MM.1S (cell line): ENCODE results near the gene P2RX3.

ENCODE experiments used
- DNase-seq: peaks from one replicate; pipeline ENCODE4 v3.0.0-alpha.2; 2015
- H2AFZ ChIP-seq: fragments of 300-600 bp; sonication (generic); 2 replicates; pipeline ENCODE4 v1.6.0; 2016; ENCODE audit warnings: antibody characterized with exemption, low read length
- H3F3A ChIP-seq: fragments of 300-600 bp; sonication (generic); 2 replicates; pipeline ENCODE4 v1.6.1; 2016; ENCODE audit warnings: mild to moderate bottlenecking, antibody characterized with exemption, low read length, moderate library complexity, mixed read lengths; ENCODE audit not compliant: insufficient read depth
- H3K27ac ChIP-seq: fragments of 300-600 bp; sonication (generic); 2 replicates; pipeline ENCODE4 v1.5.1; 2016; ENCODE audit warnings: mild to moderate bottlenecking, low read length
- H3K27me3 ChIP-seq: fragments of 300-600 bp; sonication (generic); replicated peaks from 2 replicates; pipeline ENCODE4 v1.6.0; 2016; ENCODE audit warnings: low read length; ENCODE audit not compliant: insufficient read depth
- H3K36me3 ChIP-seq: fragments of 300-600 bp; sonication (generic); replicated peaks from 2 replicates; pipeline ENCODE4 v1.6.1; 2016; ENCODE audit warnings: mild to moderate bottlenecking, low read length, mixed read lengths; ENCODE audit not compliant: insufficient read depth
- H3K4me1 ChIP-seq: fragments of 300-600 bp; sonication (generic); 2 replicates; pipeline ENCODE4 v1.6.1; 2016; ENCODE audit warnings: low read length, mixed read lengths
- H3K4me2 ChIP-seq: fragments of 300-600 bp; sonication (generic); 2 replicates; pipeline ENCODE4 v1.6.0; 2016; ENCODE audit warnings: low read depth, low read length
- H3K4me3 ChIP-seq: fragments of 300-600 bp; sonication (generic); 2 replicates; pipeline ENCODE4 v1.5.1; 2016; ENCODE audit warnings: low read length, mixed read lengths
- H3K79me2 ChIP-seq: fragments of 300-600 bp; sonication (generic); 2 replicates; pipeline ENCODE4 v1.6.1; 2016; ENCODE audit warnings: mixed run types, low read length, mixed read lengths
- H3K9ac ChIP-seq: fragments of 300-600 bp; sonication (generic); 2 replicates; pipeline ENCODE4 v1.6.1; 2016; ENCODE audit warnings: low read length, mixed read lengths
- H3K9me2 ChIP-seq: fragments of 300-600 bp; sonication (generic); replicated peaks from 2 replicates; pipeline ENCODE4 v1.6.1; 2016; ENCODE audit warnings: mild to moderate bottlenecking, low read length, mixed read lengths; ENCODE audit not compliant: insufficient read depth
- H3K9me3 ChIP-seq: fragments of 300-600 bp; sonication (generic); replicated peaks from 2 replicates; pipeline ENCODE4 v1.6.1; 2016; ENCODE audit warnings: mild to moderate bottlenecking, low read length, mixed read lengths; ENCODE audit not compliant: insufficient read depth
- H4K20me1 ChIP-seq: fragments of 300-600 bp; sonication (generic); 2 replicates; pipeline ENCODE4 v1.6.1; 2016; ENCODE audit warnings: mild to moderate bottlenecking, low read length, moderate library complexity, mixed read lengths; ENCODE audit not compliant: insufficient read depth
- EZH2 ChIP-seq: fragments of 300-600 bp; sonication (generic); optimal IDR thresholded peaks from 2 replicates; pipeline ENCODE3; 2017; ENCODE audit warnings: low read depth, mild to moderate bottlenecking, antibody characterized with exemption, low read length, mixed read lengths
- EZH2phosphoT487 ChIP-seq: fragments of 300-600 bp; sonication (generic); IDR thresholded peaks from 2 replicates; pipeline ENCODE4 v1.6.1; 2018; ENCODE audit warnings: antibody characterized with exemption, low read length
- TF ChIP-seq, protein P1 (sequence below): fragments of 300-600 bp; sonication (generic); IDR thresholded peaks from 2 replicates; pipeline ENCODE4 v1.5.1; 2016; ENCODE audit warnings: antibody characterized with exemption, low read length, mixed read lengths

P2RX3 gene

DNA sequence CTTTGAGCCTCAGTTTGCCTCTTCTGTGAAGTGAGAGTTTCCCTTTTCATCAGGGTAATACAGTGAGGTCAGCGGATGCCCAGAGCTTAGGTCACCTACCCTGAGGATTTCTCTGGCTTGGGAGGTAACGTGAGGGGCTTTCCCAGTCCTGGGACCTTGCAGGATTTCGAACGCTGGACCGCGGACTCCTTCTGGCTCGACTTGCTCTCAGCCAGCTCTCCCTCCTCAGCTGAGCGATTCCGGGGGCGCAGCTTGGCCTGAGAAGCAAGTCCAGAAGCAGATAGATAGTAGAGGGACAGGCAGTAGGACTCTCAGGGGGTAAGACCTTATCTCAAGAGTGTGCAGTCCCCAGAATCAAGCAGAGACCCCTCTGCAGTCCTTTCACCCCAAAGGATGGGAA is 37.4 kb upstream of the P2RX3 start:
- no peak overlapping the region for H2AFZ ChIP-seq
- no peak overlapping the region for H3K4me2 ChIP-seq
- H3K4me1 ChIP-seq = no peaks in the 10 kb centered on the region
- no peaks in the 10 kb centered on the region for H3K79me2 ChIP-seq
- no peaks in the 10 kb centered on the region for H4K20me1 ChIP-seq
- H3K9me3 ChIP-seq = no peaks in the 10 kb centered on the region
- no peaks in the 10 kb centered on the region for H3K36me3 ChIP-seq
- H3K27ac ChIP-seq = no peak overlapping the region
- H3F3A ChIP-seq = no peaks in the 10 kb centered on the region
- H3K4me3 ChIP-seq = no peak overlapping the region
- no peak for DNase-seq
- H3K27me3 ChIP-seq = no peaks in the 10 kb centered on the region
- H3K9me2 ChIP-seq = no peaks in the 10 kb centered on the region
- H3K9ac ChIP-seq = no peak overlapping the region
- TF ChIP-seq, protein P1, sequence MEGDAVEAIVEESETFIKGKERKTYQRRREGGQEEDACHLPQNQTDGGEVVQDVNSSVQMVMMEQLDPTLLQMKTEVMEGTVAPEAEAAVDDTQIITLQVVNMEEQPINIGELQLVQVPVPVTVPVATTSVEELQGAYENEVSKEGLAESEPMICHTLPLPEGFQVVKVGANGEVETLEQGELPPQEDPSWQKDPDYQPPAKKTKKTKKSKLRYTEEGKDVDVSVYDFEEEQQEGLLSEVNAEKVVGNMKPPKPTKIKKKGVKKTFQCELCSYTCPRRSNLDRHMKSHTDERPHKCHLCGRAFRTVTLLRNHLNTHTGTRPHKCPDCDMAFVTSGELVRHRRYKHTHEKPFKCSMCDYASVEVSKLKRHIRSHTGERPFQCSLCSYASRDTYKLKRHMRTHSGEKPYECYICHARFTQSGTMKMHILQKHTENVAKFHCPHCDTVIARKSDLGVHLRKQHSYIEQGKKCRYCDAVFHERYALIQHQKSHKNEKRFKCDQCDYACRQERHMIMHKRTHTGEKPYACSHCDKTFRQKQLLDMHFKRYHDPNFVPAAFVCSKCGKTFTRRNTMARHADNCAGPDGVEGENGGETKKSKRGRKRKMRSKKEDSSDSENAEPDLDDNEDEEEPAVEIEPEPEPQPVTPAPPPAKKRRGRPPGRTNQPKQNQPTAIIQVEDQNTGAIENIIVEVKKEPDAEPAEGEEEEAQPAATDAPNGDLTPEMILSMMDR = no peak
- TF ChIP-seq EZH2 (no peak), EZH2phosphoT487 (no peak)

DNA sequence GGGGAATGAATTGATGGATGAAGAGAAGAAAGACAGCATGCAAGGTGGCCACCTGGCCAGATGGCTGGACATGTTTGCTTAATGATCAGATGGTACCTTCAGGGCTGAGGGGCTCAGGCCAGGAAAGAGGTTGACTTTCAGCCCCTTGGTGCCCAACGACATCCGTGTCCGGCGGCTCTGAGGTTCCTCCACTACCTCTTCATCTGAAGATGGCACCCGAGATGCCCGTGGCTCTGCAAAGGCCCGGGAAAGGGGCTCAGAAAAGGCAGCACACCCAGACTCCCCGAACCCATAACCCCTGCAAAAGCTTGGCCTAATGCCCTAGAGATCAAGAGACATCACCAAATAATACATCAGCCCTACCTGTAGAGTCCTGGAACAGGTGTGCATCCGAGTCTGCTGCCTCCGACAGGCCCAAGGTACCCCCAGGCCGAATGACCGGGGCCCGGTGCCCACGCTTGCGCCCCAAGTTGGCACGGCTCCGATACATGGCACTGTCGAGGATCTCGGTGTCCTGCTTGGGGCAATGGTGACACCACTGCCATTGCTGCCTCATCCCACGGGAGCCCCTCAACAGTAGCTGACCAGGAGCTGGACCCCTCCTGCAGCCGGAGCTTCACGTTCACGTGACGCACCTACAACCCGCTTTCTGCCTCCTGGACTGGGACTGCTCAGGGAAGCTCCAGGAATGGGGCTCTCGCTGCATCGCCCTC is 36.3 kb upstream of the P2RX3 start:
- TF ChIP-seq EZH2phosphoT487 = no peak
- TF ChIP-seq, protein P1 = no peak
- no peak for TF ChIP-seq EZH2
- no peak for DNase-seq
- Histone ChIP-seq H3K9ac (no peak overlapping the region), H3K4me2 (no peak overlapping the region), H3K9me3 (no peaks in the 10 kb centered on the region), H3K4me3 (no peak overlapping the region), H4K20me1 (no peaks in the 10 kb centered on the region), H3K4me1 (no peaks in the 10 kb centered on the region), H3F3A (no peaks in the 10 kb centered on the region), H3K27ac (no peak overlapping the region), H2AFZ (no peak overlapping the region), H3K9me2 (no peaks in the 10 kb centered on the region), H3K27me3 (no peaks in the 10 kb centered on the region), H3K79me2 (no peaks in the 10 kb centered on the region), H3K36me3 (no peaks in the 10 kb centered on the region)

DNA sequence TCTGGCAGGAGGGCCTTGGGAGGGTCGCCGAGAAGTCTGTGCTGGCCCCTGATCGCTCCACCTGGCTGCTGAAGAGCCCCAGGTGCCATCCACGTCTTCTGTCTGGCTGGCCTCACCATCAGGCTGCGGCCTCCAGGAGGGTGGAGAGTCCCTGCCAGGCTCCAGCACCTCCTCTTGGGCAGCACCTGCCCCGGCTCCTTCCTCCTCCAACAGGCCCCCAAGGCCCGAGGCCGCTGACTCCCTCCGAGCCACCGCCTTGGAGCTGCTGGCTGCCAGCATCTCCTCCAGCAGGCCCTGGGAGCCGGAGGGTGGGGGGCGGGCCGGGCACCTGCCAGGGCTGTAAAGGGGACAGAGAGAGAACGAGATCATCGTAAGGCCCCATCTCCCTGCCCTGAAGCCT is 35.7 kb upstream of the P2RX3 start:
- no peak overlapping the region for H3K4me3 ChIP-seq
- no peak overlapping the region for H2AFZ ChIP-seq
- no peaks in the 10 kb centered on the region for H3F3A ChIP-seq
- H3K79me2 ChIP-seq = no peaks in the 10 kb centered on the region
- TF ChIP-seq, protein P1 = no peak
- TF ChIP-seq EZH2 (no peak), EZH2phosphoT487 (no peak)
- H3K36me3 ChIP-seq = no peaks in the 10 kb centered on the region
- H3K9ac ChIP-seq = no peak overlapping the region
- no peak overlapping the region for H3K27ac ChIP-seq
- H3K4me2 ChIP-seq = no peak overlapping the region
- H3K27me3 ChIP-seq = no peaks in the 10 kb centered on the region
- no peak for DNase-seq
- no peaks in the 10 kb centered on the region for H3K9me2 ChIP-seq
- H4K20me1 ChIP-seq = no peaks in the 10 kb centered on the region
- H3K4me1 ChIP-seq = no peaks in the 10 kb centered on the region
- H3K9me3 ChIP-seq = no peaks in the 10 kb centered on the region
